ENCODE data around the gene LIG3. TPM values are rescaled to one million over a fixed set of nuclear protein-coding genes. Genes with fewer than 3 reads are reported as not detected.
"Not testable (repeated sequence)": the region's sequence is repeated elsewhere in the genome, so short reads cannot be mapped to it uniquely, and the experiment has no call there.

LIG3 gene
- total RNA-seq, 1 donor from 2014 or later, result 44.7 TPM

- Mint-ChIP-seq H3K4me1 (ENCODE audit: unreplicated experiment) (peaks cover 8% of the 10 kb centered on the region), H3K9me3 (ENCODE audit: unreplicated experiment) (no peaks in the 10 kb centered on the region), H3K27me3 (ENCODE audit: unreplicated experiment) (no peaks in the 10 kb centered on the region), H3K4me3 (ENCODE audit: unreplicated experiment) (no peak overlapping the region), H3K36me3 (ENCODE audit: unreplicated experiment) (peaks cover 3% of the 10 kb centered on the region), H3K27ac (ENCODE audit: unreplicated experiment) (no peak overlapping the region)
- DNase-seq (ENCODE audit: extremely low spot score, unreplicated experiment), result no peak
- TF ChIP-seq, protein P1, sequence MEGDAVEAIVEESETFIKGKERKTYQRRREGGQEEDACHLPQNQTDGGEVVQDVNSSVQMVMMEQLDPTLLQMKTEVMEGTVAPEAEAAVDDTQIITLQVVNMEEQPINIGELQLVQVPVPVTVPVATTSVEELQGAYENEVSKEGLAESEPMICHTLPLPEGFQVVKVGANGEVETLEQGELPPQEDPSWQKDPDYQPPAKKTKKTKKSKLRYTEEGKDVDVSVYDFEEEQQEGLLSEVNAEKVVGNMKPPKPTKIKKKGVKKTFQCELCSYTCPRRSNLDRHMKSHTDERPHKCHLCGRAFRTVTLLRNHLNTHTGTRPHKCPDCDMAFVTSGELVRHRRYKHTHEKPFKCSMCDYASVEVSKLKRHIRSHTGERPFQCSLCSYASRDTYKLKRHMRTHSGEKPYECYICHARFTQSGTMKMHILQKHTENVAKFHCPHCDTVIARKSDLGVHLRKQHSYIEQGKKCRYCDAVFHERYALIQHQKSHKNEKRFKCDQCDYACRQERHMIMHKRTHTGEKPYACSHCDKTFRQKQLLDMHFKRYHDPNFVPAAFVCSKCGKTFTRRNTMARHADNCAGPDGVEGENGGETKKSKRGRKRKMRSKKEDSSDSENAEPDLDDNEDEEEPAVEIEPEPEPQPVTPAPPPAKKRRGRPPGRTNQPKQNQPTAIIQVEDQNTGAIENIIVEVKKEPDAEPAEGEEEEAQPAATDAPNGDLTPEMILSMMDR (IDR thresholded peaks at IDR 0.05), result no peak
These were observed 50.5 kb downstream of the LIG3 start for GRCh38 chr17:35030780-35031179.

DNA sequence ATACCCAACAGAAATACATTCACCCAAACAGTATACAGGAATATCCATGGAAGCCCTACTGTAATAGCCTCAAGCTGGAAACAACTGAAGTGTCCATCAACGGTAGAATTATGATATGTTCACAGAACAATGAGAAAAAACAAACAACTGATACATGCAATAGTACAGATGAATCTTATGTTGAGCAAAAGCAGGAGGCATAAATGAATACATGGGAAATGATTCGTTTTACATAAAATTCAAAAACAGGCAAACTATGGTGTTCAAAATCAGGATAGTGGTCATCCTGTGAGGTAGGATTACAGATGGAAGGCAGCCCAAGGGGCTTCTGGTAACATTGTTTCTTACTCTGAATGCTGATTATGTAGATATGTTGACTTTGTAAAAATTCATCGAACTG lies 58.1 kb downstream of the LIG3 start:
- TF ChIP-seq, protein P1 (IDR thresholded peaks at IDR 0.05), result no peak
- no peak for DNase-seq (ENCODE audit: extremely low spot score, unreplicated experiment)
- H3K36me3 Mint-ChIP-seq (ENCODE audit: unreplicated experiment), result peaks cover 6% of the 10 kb centered on the region
- H3K27ac Mint-ChIP-seq (ENCODE audit: unreplicated experiment), result no peak overlapping the region
- no peak overlapping the region for H3K4me3 Mint-ChIP-seq (ENCODE audit: unreplicated experiment)
- no peaks in the 10 kb centered on the region for H3K27me3 Mint-ChIP-seq (ENCODE audit: unreplicated experiment)
- peaks cover 5% of the 10 kb centered on the region for H3K9me3 Mint-ChIP-seq (ENCODE audit: unreplicated experiment)
- H3K4me1 Mint-ChIP-seq (ENCODE audit: unreplicated experiment), result no peaks in the 10 kb centered on the region

GRCh38 chr17:35041390-35041789 lies 61.1 kb downstream of the LIG3 start:
- Mint-ChIP-seq H3K9me3 (ENCODE audit: unreplicated experiment) (peaks cover 5% of the 10 kb centered on the region), H3K27me3 (ENCODE audit: unreplicated experiment) (no peaks in the 10 kb centered on the region), H3K27ac (ENCODE audit: unreplicated experiment) (no peak overlapping the region), H3K4me3 (ENCODE audit: unreplicated experiment) (no peak overlapping the region), H3K4me1 (ENCODE audit: unreplicated experiment) (peaks cover 2% of the 10 kb centered on the region), H3K36me3 (ENCODE audit: unreplicated experiment) (peaks cover 6% of the 10 kb centered on the region)
- TF ChIP-seq, protein P1 (IDR thresholded peaks at IDR 0.05), result no peak
- DNase-seq (ENCODE audit: extremely low spot score, unreplicated experiment), result no peak

DNA sequence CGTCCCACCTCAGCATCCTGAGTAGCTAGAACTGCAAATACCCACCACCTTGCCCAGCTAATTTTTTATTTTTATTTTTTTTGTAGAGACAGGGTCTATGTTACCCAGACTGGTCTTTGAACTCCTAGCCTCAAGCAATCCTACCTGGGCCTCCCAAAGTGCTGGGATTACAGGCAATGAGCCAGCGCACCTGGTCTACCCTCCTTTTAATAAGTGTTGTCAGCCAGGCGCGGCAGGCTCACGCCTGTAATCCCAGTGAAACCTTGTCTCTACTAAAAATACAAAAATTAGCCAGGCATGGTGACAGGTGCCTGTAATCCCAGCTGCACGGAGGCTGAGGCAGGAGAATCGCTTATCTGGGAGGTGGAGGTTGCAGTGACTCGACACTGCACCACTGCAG lies 63.9 kb downstream of the LIG3 start:
- peaks cover 6% of the 10 kb centered on the region for H3K4me1 Mint-ChIP-seq (ENCODE audit: unreplicated experiment)
- H3K4me3 Mint-ChIP-seq (ENCODE audit: unreplicated experiment), result no peak overlapping the region
- DNase-seq (ENCODE audit: extremely low spot score, unreplicated experiment), result no peak
- no peaks in the 10 kb centered on the region for H3K27me3 Mint-ChIP-seq (ENCODE audit: unreplicated experiment)
- TF ChIP-seq, protein P1 (IDR thresholded peaks at IDR 0.05), result no peak
- peaks cover 6% of the 10 kb centered on the region for H3K36me3 Mint-ChIP-seq (ENCODE audit: unreplicated experiment)
- H3K27ac Mint-ChIP-seq (ENCODE audit: unreplicated experiment), result no peak overlapping the region
- peaks cover 5% of the 10 kb centered on the region for H3K9me3 Mint-ChIP-seq (ENCODE audit: unreplicated experiment)

- not testable (repeated sequence) for H3K36me3 Mint-ChIP-seq (ENCODE audit: unreplicated experiment); H3K27me3 Mint-ChIP-seq (ENCODE audit: unreplicated experiment); H3K4me3 Mint-ChIP-seq (ENCODE audit: unreplicated experiment)
These were observed 65.2 kb downstream of the LIG3 start for GRCh38 chr17:35045458-35045979.

DNA sequence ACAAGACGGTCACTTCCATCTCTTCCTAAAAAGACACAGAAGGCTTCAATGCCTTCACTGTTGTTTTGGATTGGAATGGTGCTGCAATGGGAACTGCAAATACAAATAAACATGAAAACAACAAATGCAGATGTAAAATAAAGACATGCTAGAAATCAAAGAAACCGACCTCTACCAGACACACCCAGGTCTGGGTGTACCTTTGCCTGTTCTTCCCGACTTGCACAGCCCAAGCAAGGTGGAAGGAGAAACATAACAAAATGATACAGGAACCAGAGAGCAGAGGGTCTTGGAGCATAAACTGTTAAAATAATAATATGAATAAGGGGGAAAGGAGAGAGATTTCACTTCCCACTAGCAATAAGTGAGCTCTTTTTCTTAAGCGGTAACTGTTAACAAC lies 65.9 kb downstream of the LIG3 start:
- TF ChIP-seq, protein P1 (IDR thresholded peaks at IDR 0.05), result no peak
- peaks cover 6% of the 10 kb centered on the region for H3K4me1 Mint-ChIP-seq (ENCODE audit: unreplicated experiment)

More at GRCh38 chr17:35045458-35045979, 65.2 kb downstream of the LIG3 start:
- H3K4me1 Mint-ChIP-seq (ENCODE audit: unreplicated experiment); H3K9me3 Mint-ChIP-seq (ENCODE audit: unreplicated experiment); H3K27ac Mint-ChIP-seq (ENCODE audit: unreplicated experiment); DNase-seq (ENCODE audit: extremely low spot score, unreplicated experiment): not testable (repeated sequence)

More for the DNA sequence above, 65.9 kb downstream of the LIG3 start:
- H3K4me3 Mint-ChIP-seq (ENCODE audit: unreplicated experiment), result no peak overlapping the region
- no peaks in the 10 kb centered on the region for H3K27me3 Mint-ChIP-seq (ENCODE audit: unreplicated experiment)
- no peak for DNase-seq (ENCODE audit: extremely low spot score, unreplicated experiment)
- H3K27ac Mint-ChIP-seq (ENCODE audit: unreplicated experiment), result no peak overlapping the region
- H3K36me3 Mint-ChIP-seq (ENCODE audit: unreplicated experiment), result peaks cover 2% of the 10 kb centered on the region
- peaks cover 3% of the 10 kb centered on the region for H3K9me3 Mint-ChIP-seq (ENCODE audit: unreplicated experiment)
